ENCODE measurements around the gene RAD23A.
"Not testable (repeated sequence)": the region's sequence is repeated elsewhere in the genome, so short reads cannot be mapped to it uniquely, and the experiment has no call there.

RAD23A gene

GRCh38 chr19:12956446-12957388 is 11.1 kb downstream of the RAD23A start, which contains the start of gene GADD45GIP1:
TSS of gene GADD45GIP1 (minus strand) at chr19:12957223. CDS start at chr19:12957212, 11 bp downstream.
- no peak for FAIRE-seq

- FAIRE-seq = not testable (repeated sequence)
Observed at GRCh38 chr19:12957389-12957952, 11.8 kb downstream of the RAD23A start.

- FAIRE-seq = no peak
Observed at GRCh38 chr19:12959481-12959880, 13.8 kb downstream of the RAD23A start.

GRCh38 chr19:12965017-12965811 is 19.6 kb downstream of the RAD23A start:
- no peak for FAIRE-seq

GRCh38 chr19:12965812-12966135 is 20.1 kb downstream of the RAD23A start:
- FAIRE-seq = no peak

GRCh38 chr19:12967907-12968306 is 22.2 kb downstream of the RAD23A start:
- FAIRE-seq = no peak

GRCh38 chr19:12969292-12969988 is 23.8 kb downstream of the RAD23A start, which contains the start of gene DAND5:
TSS of gene DAND5 (plus strand) at chr19:12969576. CDS start at chr19:12969661, 85 bp downstream.
- no peak for FAIRE-seq

- FAIRE-seq = no peak
Observed at GRCh38 chr19:12970070-12970820, 24.6 kb downstream of the RAD23A start.

GRCh38 chr19:12973236-12973635 is 27.6 kb downstream of the RAD23A start:
- FAIRE-seq = no peak

- FAIRE-seq = no peak
Observed at GRCh38 chr19:12974301-12975220, 28.9 kb downstream of the RAD23A start.

- FAIRE-seq = no peak
Observed at GRCh38 chr19:12975221-12975741, 29.6 kb downstream of the RAD23A start.

- not testable (repeated sequence) for FAIRE-seq
Observed at GRCh38 chr19:12976109-12976508, 30.4 kb downstream of the RAD23A start.

- no peak for FAIRE-seq
Observed at GRCh38 chr19:12979974-12980373, 34.3 kb downstream of the RAD23A start.

- FAIRE-seq = no peak
Observed at GRCh38 chr19:12982648-12983047, 37.0 kb downstream of the RAD23A start.

- FAIRE-seq = no peak
Observed at GRCh38 chr19:12983091-12983490, 37.4 kb downstream of the RAD23A start.

GRCh38 chr19:12983542-12984142 is 38.0 kb downstream of the RAD23A start:
- no peak for FAIRE-seq

- no peak for FAIRE-seq
Observed at GRCh38 chr19:12984143-12984627, 38.5 kb downstream of the RAD23A start.

GRCh38 chr19:12984683-12985048 is 39.0 kb downstream of the RAD23A start:
- no peak for FAIRE-seq

GRCh38 chr19:12985049-12985776 is 39.6 kb downstream of the RAD23A start:
- no peak for FAIRE-seq
